ENCODE data around the gene CDKL2. TPM values are rescaled to one million over a fixed set of nuclear protein-coding genes. Genes with fewer than 3 reads are reported as not detected.
"Not testable (repeated sequence)": the region's sequence is repeated elsewhere in the genome, so short reads cannot be mapped to it uniquely, and the experiment has no call there.

Gene CDKL2
- total RNA-seq, 2 experiments from 2014 or later, result 0.97 to 1.1 TPM

- no peaks in the 10 kb centered on the region for H3K4me1 Mint-ChIP-seq (ENCODE audit: low read depth)
- CTCF ChIA-PET, result no interaction called here
Measured at GRCh38 chr4:75547647-75548387, 82.5 kb downstream of the CDKL2 start.

GRCh38 chr4:75545526-75545925 lies 84.8 kb downstream of the CDKL2 start:
- POLR2A ChIA-PET, result no interaction called here
- DNase-seq, result no peak
- no peaks in the 10 kb centered on the region for H3K27me3 Mint-ChIP-seq
- no peaks in the 10 kb centered on the region for H3K9me3 Mint-ChIP-seq
- no peak overlapping the region for H3K4me3 Mint-ChIP-seq
- intact Hi-C loops (cut with micrococcal nuclease), result no loop called here
- peaks cover 2% of the 10 kb centered on the region for H3K36me3 Mint-ChIP-seq
- no peaks in the 10 kb centered on the region for H3K4me1 Mint-ChIP-seq (ENCODE audit: low read depth)
- no peak overlapping the region for H3K27ac Mint-ChIP-seq
- CTCF ChIA-PET, result no interaction called here

More at GRCh38 chr4:75547647-75548387, 82.5 kb downstream of the CDKL2 start:
- Mint-ChIP-seq H3K4me3 (no peak overlapping the region), H3K27me3 (no peaks in the 10 kb centered on the region), H3K9me3 (no peaks in the 10 kb centered on the region), H3K36me3 (peaks cover 2% of the 10 kb centered on the region), H3K27ac (no peak overlapping the region)
- POLR2A ChIA-PET, result no interaction called here
- intact Hi-C loops (cut with micrococcal nuclease), result no loop called here
- no peak for DNase-seq

- Mint-ChIP-seq H3K27me3 (no peaks in the 10 kb centered on the region), H3K9me3 (no peaks in the 10 kb centered on the region)
- CTCF ChIA-PET, result no interaction called here
Measured at GRCh38 chr4:75544870-75545269, 85.5 kb downstream of the CDKL2 start.

GRCh38 chr4:75544220-75544619 lies 86.1 kb downstream of the CDKL2 start:
- CTCF ChIA-PET; H3K36me3 Mint-ChIP-seq; H3K4me1 Mint-ChIP-seq (ENCODE audit: low read depth); H3K27me3 Mint-ChIP-seq; intact Hi-C loops (cut with micrococcal nuclease); DNase-seq; POLR2A ChIA-PET; H3K9me3 Mint-ChIP-seq; H3K4me3 Mint-ChIP-seq; H3K27ac Mint-ChIP-seq: not testable (repeated sequence)

More at GRCh38 chr4:75544870-75545269, 85.5 kb downstream of the CDKL2 start:
- Mint-ChIP-seq H3K36me3 (peaks cover 2% of the 10 kb centered on the region), H3K4me1 (ENCODE audit: low read depth) (no peaks in the 10 kb centered on the region), H3K27ac (no peak overlapping the region), H3K4me3 (no peak overlapping the region)
- intact Hi-C loops (cut with micrococcal nuclease), result no loop called here
- no peak for DNase-seq
- POLR2A ChIA-PET, result no interaction called here

GRCh38 chr4:75542824-75543223 lies 87.5 kb downstream of the CDKL2 start:
- DNase-seq, result no peak

GRCh38 chr4:75537308-75537707 lies 93.0 kb downstream of the CDKL2 start:
- peaks cover 12% of the 10 kb centered on the region for H3K36me3 Mint-ChIP-seq
- POLR2A ChIA-PET; H3K4me1 Mint-ChIP-seq (ENCODE audit: low read depth); H3K4me3 Mint-ChIP-seq; intact Hi-C loops (cut with micrococcal nuclease); H3K9me3 Mint-ChIP-seq; H3K27me3 Mint-ChIP-seq; DNase-seq; CTCF ChIA-PET; H3K27ac Mint-ChIP-seq: not testable (repeated sequence)

More at GRCh38 chr4:75542824-75543223, 87.5 kb downstream of the CDKL2 start:
- H3K9me3 Mint-ChIP-seq, result no peaks in the 10 kb centered on the region
- CTCF ChIA-PET, result interaction anchor here (0.6 to 0.7 kb wide), 2 partner anchors 15 to 61 kb away, joined by 3 read pairs; no protein-coding TSS in a partner anchor
- H3K27me3 Mint-ChIP-seq, result no peaks in the 10 kb centered on the region
- intact Hi-C loops (cut with micrococcal nuclease), result no loop called here
- H3K36me3 Mint-ChIP-seq, result peaks cover 2% of the 10 kb centered on the region
- H3K4me1 Mint-ChIP-seq (ENCODE audit: low read depth), result no peaks in the 10 kb centered on the region
- POLR2A ChIA-PET, result no interaction called here
- no peak overlapping the region for H3K4me3 Mint-ChIP-seq
- no peak overlapping the region for H3K27ac Mint-ChIP-seq

- H3K27ac Mint-ChIP-seq; intact Hi-C loops (cut with micrococcal nuclease); H3K27me3 Mint-ChIP-seq; CTCF ChIA-PET; H3K4me1 Mint-ChIP-seq (ENCODE audit: low read depth); POLR2A ChIA-PET; DNase-seq; H3K4me3 Mint-ChIP-seq: not testable (repeated sequence)
- Mint-ChIP-seq H3K9me3 (peaks cover 21% of the 10 kb centered on the region), H3K36me3 (peaks cover 43% of the 10 kb centered on the region)
Measured at GRCh38 chr4:75533926-75534325, 96.4 kb downstream of the CDKL2 start.

- Mint-ChIP-seq H3K36me3 (peaks cover 43% of the 10 kb centered on the region), H3K9me3 (peaks cover 21% of the 10 kb centered on the region)
- POLR2A ChIA-PET; H3K4me3 Mint-ChIP-seq; CTCF ChIA-PET; H3K27ac Mint-ChIP-seq; DNase-seq; H3K27me3 Mint-ChIP-seq; H3K4me1 Mint-ChIP-seq (ENCODE audit: low read depth); intact Hi-C loops (cut with micrococcal nuclease): not testable (repeated sequence)
Measured at GRCh38 chr4:75533339-75533887, 96.9 kb downstream of the CDKL2 start.

- H3K36me3 Mint-ChIP-seq, result peaks cover 52% of the 10 kb centered on the region
- H3K4me1 Mint-ChIP-seq (ENCODE audit: low read depth); DNase-seq: not testable (repeated sequence)
Measured at GRCh38 chr4:75531536-75532143, 98.7 kb downstream of the CDKL2 start.

GRCh38 chr4:75530556-75531322 lies 99.6 kb downstream of the CDKL2 start:
- H3K36me3 Mint-ChIP-seq, result peaks cover 56% of the 10 kb centered on the region
- intact Hi-C loops (cut with micrococcal nuclease), result no loop called here
- ChIA-PET POLR2A (no interaction called here), CTCF (no interaction called here)
- peaks cover 21% of the 10 kb centered on the region for H3K9me3 Mint-ChIP-seq
- no peak for DNase-seq
- H3K4me3 Mint-ChIP-seq, result no peak overlapping the region
- peaks cover 2% of the 10 kb centered on the region for H3K4me1 Mint-ChIP-seq (ENCODE audit: low read depth)
- no peaks in the 10 kb centered on the region for H3K27me3 Mint-ChIP-seq
- no peak overlapping the region for H3K27ac Mint-ChIP-seq

More at GRCh38 chr4:75531536-75532143, 98.7 kb downstream of the CDKL2 start:
- H3K27ac Mint-ChIP-seq; POLR2A ChIA-PET; intact Hi-C loops (cut with micrococcal nuclease); H3K27me3 Mint-ChIP-seq; CTCF ChIA-PET; H3K4me3 Mint-ChIP-seq: not testable (repeated sequence)
- H3K9me3 Mint-ChIP-seq, result peaks cover 21% of the 10 kb centered on the region

Measured in activated CD4-positive, alpha-beta memory T cell treated with anti-CD3 and anti-CD28 coated beads for 36 hours (primary cell).